ENCODE measurements around the gene KCNK3. TPM values are rescaled to one million over a fixed set of nuclear protein-coding genes. Genes with fewer than 3 reads are reported as not detected.

KCNK3 gene
- total and polyA plus RNA-seq, 2 donors (not counting 3 experiments of a cell fraction or from before 2014, with no cell fraction given) = not detected

GRCh38 chr2:26718949-26719686, 26.6 kb downstream of the KCNK3 start:
- DNase-seq (ENCODE audit: low read depth, low spot score) (no peak), FAIRE-seq (no peak)
- Histone ChIP-seq H3K9me1 (replicated peaks; ENCODE audit: control insufficient read depth, extremely low read depth, insufficient read depth, low read length) (no peaks in the 10 kb centered on the region), H3K9me3 (replicated peaks; ENCODE audit: control insufficient read depth, insufficient read depth, low read length) (no peaks in the 10 kb centered on the region), H3K27me3 (ENCODE audit: control insufficient read depth in 2 of 2, insufficient read depth in 2 of 2, low read length in 2 of 2) (no peaks in the 10 kb centered on the region), H3K4me2 (ENCODE audit: insufficient read depth, low read length) (no peak overlapping the region), H4K20me1 (replicated peaks; ENCODE audit: control insufficient read depth, extremely low read depth, insufficient read depth, low read length) (no peaks in the 10 kb centered on the region), H2AFZ (ENCODE audit: low read depth, low read length) (no peak overlapping the region), H3K79me2 (ENCODE audit: control insufficient read depth, insufficient read depth, low read length) (no peaks in the 10 kb centered on the region), H3K36me3 (ENCODE audit: control insufficient read depth in 2 of 2, extremely low read depth in 1 of 2, insufficient read depth in 2 of 2, low read length in 2 of 2) (no peaks in the 10 kb centered on the region), H3K4me1 (ENCODE audit: control insufficient read depth, extremely low read depth, insufficient read depth, low read length) (no peaks in the 10 kb centered on the region), H3K9ac (replicated peaks; ENCODE audit: extremely low read depth, insufficient read depth, low read length) (no peak overlapping the region), H3K4me3 (replicated peaks in 1 of 3; ENCODE audit: insufficient read depth in 1 of 3, low read depth in 1 of 3, low read length in 3 of 3) (no peak overlapping the region), H3K27ac (ENCODE audit: insufficient read depth, low read depth, low read length) (no peak overlapping the region)
- ChIA-PET POLR2A (no interaction called here), CTCF (interaction anchor here (1.9 kb wide), 1 partner anchor 25 kb away, joined by 7 read pairs; no protein-coding TSS in a partner anchor)
- dilution Hi-C loops (cut with MboI; ENCODE audit: extremely low pct_ligation_motif_present, low sequenced_read_pairs) (no loop called here), intact Hi-C loops (cut with micrococcal nuclease) (no loop called here)
- TF ChIP-seq JUN (IDR thresholded peaks at IDR 0.05; ENCODE audit: borderline replicate concordance, insufficient read depth, insufficient read length, low read depth) = no peak
- no peak for TF ChIP-seq FOS (IDR thresholded peaks at IDR 0.05; ENCODE audit: borderline replicate concordance, insufficient read depth, low read length)
- no peak for TF ChIP-seq GATA2 (IDR thresholded peaks at IDR 0.05; ENCODE audit: insufficient read depth, insufficient read length, low read depth, low read length)
- TF ChIP-seq, protein P1, sequence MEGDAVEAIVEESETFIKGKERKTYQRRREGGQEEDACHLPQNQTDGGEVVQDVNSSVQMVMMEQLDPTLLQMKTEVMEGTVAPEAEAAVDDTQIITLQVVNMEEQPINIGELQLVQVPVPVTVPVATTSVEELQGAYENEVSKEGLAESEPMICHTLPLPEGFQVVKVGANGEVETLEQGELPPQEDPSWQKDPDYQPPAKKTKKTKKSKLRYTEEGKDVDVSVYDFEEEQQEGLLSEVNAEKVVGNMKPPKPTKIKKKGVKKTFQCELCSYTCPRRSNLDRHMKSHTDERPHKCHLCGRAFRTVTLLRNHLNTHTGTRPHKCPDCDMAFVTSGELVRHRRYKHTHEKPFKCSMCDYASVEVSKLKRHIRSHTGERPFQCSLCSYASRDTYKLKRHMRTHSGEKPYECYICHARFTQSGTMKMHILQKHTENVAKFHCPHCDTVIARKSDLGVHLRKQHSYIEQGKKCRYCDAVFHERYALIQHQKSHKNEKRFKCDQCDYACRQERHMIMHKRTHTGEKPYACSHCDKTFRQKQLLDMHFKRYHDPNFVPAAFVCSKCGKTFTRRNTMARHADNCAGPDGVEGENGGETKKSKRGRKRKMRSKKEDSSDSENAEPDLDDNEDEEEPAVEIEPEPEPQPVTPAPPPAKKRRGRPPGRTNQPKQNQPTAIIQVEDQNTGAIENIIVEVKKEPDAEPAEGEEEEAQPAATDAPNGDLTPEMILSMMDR (IDR thresholded peaks at IDR 0.05; ENCODE audit: extremely low read depth in 1 of 2, insufficient read depth in 1 of 2, low read depth in 1 of 2, low read length in 2 of 2) = no peak
- no peak for TF ChIP-seq EZH2 (IDR thresholded peaks at IDR 0.05; ENCODE audit: borderline replicate concordance, low read depth, low read length, severe bottlenecking)
- no peak for TF ChIP-seq POLR2AphosphoS5 (IDR thresholded peaks at IDR 0.05; ENCODE audit: insufficient read depth, low read depth, low read length)
- no peak for TF ChIP-seq MYC (IDR thresholded peaks at IDR 0.05; ENCODE audit: low read depth, low read length)
- TF ChIP-seq MAX (IDR thresholded peaks at IDR 0.05; ENCODE audit: insufficient read depth, insufficient read length) = no peak
- no peak for TF ChIP-seq POLR2A (IDR thresholded peaks at IDR 0.05; ENCODE audit: low read depth, low read length)
- no TSS peak for BruUV-seq (replicated peaks)

All from endothelial cell of umbilical vein (primary cell).